Lower leg skin (tissue), 4 donors: Measurements from ENCODE around the gene SMC2. TPM values are rescaled to one million over a fixed set of nuclear protein-coding genes. Genes with fewer than 3 reads are reported as not detected.

ENCODE experiments used
- DNase-seq, 2 donors: peaks; one replicate each; pipeline ENCODE4 v3.0.0-alpha.2; 2019; ENCODE audit warnings: low spot score in 2 of 2
- H3K4me3 ChIP-seq: fragments of 200-600 bp; sonication (generic); 2 replicates; pipeline ENCODE4 v1.5.1; 2017; ENCODE audit warnings: mild to moderate bottlenecking, low read depth; ENCODE audit not compliant: poor library complexity, severe bottlenecking
- POLR2A ChIP-seq, 2 donors: fragments of 450-650 bp; IDR thresholded peaks; one replicate each; pipeline ENCODE4 v1.6.1; 2016 to 2017; ENCODE audit warnings: antibody characterized with exemption in 2 of 2, mild to moderate bottlenecking in 1 of 2, moderate library complexity in 1 of 2
- intact Hi-C: fragments of 100-400 bp; cut with DNase I; formaldehyde crosslinking; loops from one replicate; pipeline ENCODE4 v1.15.0; 2023; ENCODE audit warnings: low total_unique reads
- total RNA-seq, 4 donors: library from RNA; depleted of rRNA; stranded (reverse); fragments of >200 nt; gene quantifications; one replicate each; pipeline ENCODE4 v1.1.0, GENCODE V29; 2016
- TF ChIP-seq, protein P1 (sequence below), 3 donors: fragments of 450-650 bp; IDR thresholded peaks; one replicate each; pipeline ENCODE4 v1.5.1; 2016; ENCODE audit warnings: antibody characterized with exemption in 3 of 3, mild to moderate bottlenecking in 3 of 3, moderate library complexity in 2 of 3

SMC2 gene
- total RNA-seq, 4 donors from 2014 or later, result 5.0 to 8.4 (median 7.7) TPM

DNA sequence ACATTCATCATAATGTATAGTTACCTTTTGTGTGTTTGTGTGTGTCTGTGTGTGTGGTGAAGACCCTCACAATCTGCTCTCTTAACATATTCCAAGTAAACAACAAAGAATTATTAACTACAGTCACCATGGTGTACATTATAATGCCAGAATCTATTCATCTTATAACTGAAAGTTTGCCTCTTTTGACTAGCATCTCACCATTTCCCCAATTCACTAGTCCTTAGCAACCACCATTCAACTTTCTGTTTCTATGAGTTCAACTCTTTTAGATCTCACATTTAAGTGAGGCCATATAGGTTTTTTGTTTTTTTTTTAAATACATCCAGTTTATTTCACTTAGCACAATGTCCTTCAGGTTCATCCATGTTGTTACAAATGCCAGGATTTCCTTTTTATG lies 83.6 kb downstream of the SMC2 start:
- TF ChIP-seq, protein P1, sequence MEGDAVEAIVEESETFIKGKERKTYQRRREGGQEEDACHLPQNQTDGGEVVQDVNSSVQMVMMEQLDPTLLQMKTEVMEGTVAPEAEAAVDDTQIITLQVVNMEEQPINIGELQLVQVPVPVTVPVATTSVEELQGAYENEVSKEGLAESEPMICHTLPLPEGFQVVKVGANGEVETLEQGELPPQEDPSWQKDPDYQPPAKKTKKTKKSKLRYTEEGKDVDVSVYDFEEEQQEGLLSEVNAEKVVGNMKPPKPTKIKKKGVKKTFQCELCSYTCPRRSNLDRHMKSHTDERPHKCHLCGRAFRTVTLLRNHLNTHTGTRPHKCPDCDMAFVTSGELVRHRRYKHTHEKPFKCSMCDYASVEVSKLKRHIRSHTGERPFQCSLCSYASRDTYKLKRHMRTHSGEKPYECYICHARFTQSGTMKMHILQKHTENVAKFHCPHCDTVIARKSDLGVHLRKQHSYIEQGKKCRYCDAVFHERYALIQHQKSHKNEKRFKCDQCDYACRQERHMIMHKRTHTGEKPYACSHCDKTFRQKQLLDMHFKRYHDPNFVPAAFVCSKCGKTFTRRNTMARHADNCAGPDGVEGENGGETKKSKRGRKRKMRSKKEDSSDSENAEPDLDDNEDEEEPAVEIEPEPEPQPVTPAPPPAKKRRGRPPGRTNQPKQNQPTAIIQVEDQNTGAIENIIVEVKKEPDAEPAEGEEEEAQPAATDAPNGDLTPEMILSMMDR (IDR thresholded peaks at IDR 0.05), result no peak
- TF ChIP-seq POLR2A (IDR thresholded peaks at IDR 0.05), result no peak
- no peak overlapping the region for H3K4me3 ChIP-seq
- DNase-seq, result no peak
- intact Hi-C loops, result no loop called here
